Activated CD8-positive, alpha-beta T cell treated with anti-CD3 and anti-CD28 coated beads for 36 hours (primary cell): ENCODE data around the gene AXIN2. TPM values are rescaled to one million over a fixed set of nuclear protein-coding genes. Genes with fewer than 3 reads are reported as not detected.

ENCODE experiments used
- ATAC-seq: fragments of 200-7000 bp; cut with Tn5 transposase; one replicate; pipeline ENCODE4 v1.10.0; 2021; ENCODE audit warnings: mild to moderate bottlenecking, moderate library complexity
- CTCF ChIA-PET: fragments of 350-600 bp; sonication (Branson Sonifier 250); formaldehyde crosslinking; loops from one replicate; lab custom pipeline; 2021; ENCODE audit warnings: antibody characterized with exemption; lab: Charles Lee
- POLR2A ChIA-PET: fragments of 350-600 bp; sonication (Branson Sonifier 250); formaldehyde crosslinking; loops from one replicate; lab custom pipeline; 2021; ENCODE audit warnings: antibody characterized with exemption; lab: Charles Lee
- DNase-seq: peaks from one replicate; pipeline ENCODE4 v3.0.0-alpha.2; 2020
- H3K27ac Mint-ChIP-seq: one replicate; pipeline ENCODE4 v1.8.0; 2021; ENCODE audit warnings: mild to moderate bottlenecking, mixed read lengths
- H3K27me3 Mint-ChIP-seq: one replicate; pipeline ENCODE4 v1.8.0; 2021; ENCODE audit warnings: mixed read lengths
- H3K36me3 Mint-ChIP-seq: one replicate; pipeline ENCODE4 v1.8.0; 2021; ENCODE audit warnings: low read depth, mixed read lengths
- H3K4me1 Mint-ChIP-seq: one replicate; pipeline ENCODE4 v1.8.0; 2021; ENCODE audit warnings: low read depth, mixed read lengths
- H3K4me3 Mint-ChIP-seq: one replicate; pipeline ENCODE4 v1.8.0; 2021; ENCODE audit warnings: mild to moderate bottlenecking, moderate library complexity, mixed read lengths
- H3K9me3 Mint-ChIP-seq: one replicate; pipeline ENCODE4 v1.8.0; 2021; ENCODE audit warnings: mixed read lengths
- CTCF ChIP-seq: fragments of 200-600 bp; IDR thresholded peaks from one replicate; pipeline ENCODE4 v1.8.0; 2022; ENCODE audit warnings: antibody characterized with exemption, mild to moderate bottlenecking
- intact Hi-C: fragments of 100-400 bp; cut with micrococcal nuclease; formaldehyde crosslinking; loops from one replicate; pipeline ENCODE4 v1.10.0; 2022
- total RNA-seq, 2 experiments: library from RNA; stranded (reverse); gene quantifications; one replicate each; pipeline ENCODE4 v1.2.3, GENCODE V29; 2021

The AXIN2 gene
- total RNA-seq, 2 experiments from 2014 or later: 0.69 to 1.0 TPM

GRCh38 chr17:65542067-65542466 lies 19.4 kb downstream of the AXIN2 start:
- intact Hi-C loops: no loop called here
- DNase-seq: no peak
- Mint-ChIP-seq H3K9me3 (no peaks in the 10 kb centered on the region), H3K27me3 (no peaks in the 10 kb centered on the region), H3K36me3 (peaks cover 6% of the 10 kb centered on the region), H3K27ac (no peak overlapping the region), H3K4me1 (peaks cover 14% of the 10 kb centered on the region), H3K4me3 (no peak overlapping the region)
- no peak for ATAC-seq
- ChIA-PET CTCF (interaction anchor here (1.4 kb wide), 1 partner anchor 15 kb away, joined by 3 read pairs; no protein-coding TSS in a partner anchor), POLR2A (interaction anchor here (0.9 kb wide), 1 partner anchor 11 kb away, joined by 3 read pairs; no protein-coding TSS in a partner anchor)
- no peak for TF ChIP-seq CTCF

GRCh38 chr17:65541453-65541852 lies 20.0 kb downstream of the AXIN2 start:
- TF ChIP-seq CTCF: no peak
- no peaks in the 10 kb centered on the region for H3K9me3 Mint-ChIP-seq
- POLR2A ChIA-PET: interaction anchor here (0.9 kb wide), 1 partner anchor 10 kb away, joined by 3 read pairs; no protein-coding TSS in a partner anchor
- H3K27me3 Mint-ChIP-seq: no peaks in the 10 kb centered on the region
- intact Hi-C loops: no loop called here
- no peak overlapping the region for H3K4me3 Mint-ChIP-seq
- peaks cover 10% of the 10 kb centered on the region for H3K4me1 Mint-ChIP-seq
- DNase-seq: no peak
- H3K36me3 Mint-ChIP-seq: peaks cover 6% of the 10 kb centered on the region
- no peak for ATAC-seq
- no peak overlapping the region for H3K27ac Mint-ChIP-seq
- CTCF ChIA-PET: no interaction called here

GRCh38 chr17:65539630-65540266 lies 21.7 kb downstream of the AXIN2 start:
- Mint-ChIP-seq H3K27me3 (no peaks in the 10 kb centered on the region), H3K4me1 (peaks cover 9% of the 10 kb centered on the region), H3K27ac (no peak overlapping the region), H3K4me3 (no peak overlapping the region), H3K9me3 (no peaks in the 10 kb centered on the region), H3K36me3 (peaks cover 9% of the 10 kb centered on the region)
- DNase-seq: no peak
- no peak for ATAC-seq
- intact Hi-C loops: no loop called here
- ChIA-PET POLR2A (no interaction called here), CTCF (interaction anchor here (1.0 to 1.3 kb wide), 6 partner anchors 9 to 245 kb away, joined by 3 to 5 read pairs (median 4); no protein-coding TSS in a partner anchor)
- TF ChIP-seq CTCF: no peak

- ChIA-PET CTCF (interaction anchor here (1.0 to 1.4 kb wide), 6 partner anchors 8 to 244 kb away, joined by 3 to 5 read pairs (median 4); no protein-coding TSS in a partner anchor), POLR2A (interaction anchor here (0.5 to 1.0 kb wide), 2 partner anchors 28 to 238 kb away, joined by 3 to 4 read pairs; no protein-coding TSS in a partner anchor)
- ATAC-seq: no peak
- DNase-seq: no peak
- TF ChIP-seq CTCF: no peak
- H3K36me3 Mint-ChIP-seq: peaks cover 9% of the 10 kb centered on the region
- intact Hi-C loops: no loop called here
- no peaks in the 10 kb centered on the region for H3K27me3 Mint-ChIP-seq
- H3K4me1 Mint-ChIP-seq: peaks cover 9% of the 10 kb centered on the region
- H3K4me3 Mint-ChIP-seq: no peak overlapping the region
- H3K27ac Mint-ChIP-seq: no peak overlapping the region
- no peaks in the 10 kb centered on the region for H3K9me3 Mint-ChIP-seq
These were observed 22.5 kb downstream of the AXIN2 start for GRCh38 chr17:65538675-65539529.
